ENCODE data around the gene SPINT2. TPM values are rescaled to one million over a fixed set of nuclear protein-coding genes. Genes with fewer than 3 reads are reported as not detected.
"Not testable (repeated sequence)": the region's sequence is repeated elsewhere in the genome, so short reads cannot be mapped to it uniquely, and the experiment has no call there.

Gene SPINT2
- total RNA-seq, 3 donors from 2014 or later (not counting 1 experiment from before 2014, with no cell fraction given), result 2.7 to 13.7 (median 6.9) TPM

DNA sequence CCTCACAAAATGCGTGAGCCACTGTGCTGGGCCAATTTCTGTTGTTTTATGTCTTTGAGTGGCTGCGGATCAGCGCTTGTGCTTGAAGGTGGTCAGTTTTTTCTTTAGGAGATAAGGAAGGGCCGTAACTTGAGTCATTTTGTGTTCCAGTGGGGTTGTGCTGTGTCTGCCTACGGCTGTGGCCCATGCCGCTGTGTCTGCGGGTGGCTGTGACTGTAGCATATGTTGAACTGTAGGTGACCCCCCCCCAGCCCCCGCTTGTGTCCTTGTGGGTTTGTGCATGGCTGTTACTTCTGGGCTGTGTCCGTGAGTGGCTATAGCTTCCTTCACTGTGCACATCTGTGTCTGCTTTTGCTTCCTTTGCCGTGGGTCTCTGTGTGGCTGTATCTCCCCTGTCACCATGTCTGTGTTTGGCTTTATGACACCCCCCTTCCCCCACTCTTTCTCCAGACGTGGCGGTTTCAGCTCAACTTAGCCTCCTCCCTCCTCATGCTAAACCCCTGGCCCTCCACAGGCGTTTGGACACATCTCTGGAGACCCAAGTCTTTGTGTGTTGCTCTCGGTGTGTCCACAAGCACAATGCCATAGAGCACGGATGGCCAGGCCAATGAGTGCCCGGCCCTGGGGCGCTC, 8.9 kb upstream of the SPINT2 start:
- Histone ChIP-seq H3K9me3 (ENCODE audit: control insufficient read depth, insufficient read depth, low read length) (no peaks in the 10 kb centered on the region), H3K27me3 (ENCODE audit: control insufficient read depth, insufficient read depth, low read length) (no peaks in the 10 kb centered on the region), H3K27ac (ENCODE audit: low read length) (no peak overlapping the region), H3K36me3 (ENCODE audit: control insufficient read depth, insufficient read depth, low read length) (no peaks in the 10 kb centered on the region), H3K4me3 (ENCODE audit: low read length) (peak overlapping the region; percentile 18), H3K4me1 (ENCODE audit: control insufficient read depth, insufficient read depth, low read length) (peaks cover 4% of the 10 kb centered on the region)
- DNase-seq (no peak), ATAC-seq (no peak)
- Mint-ChIP-seq H3K4me1 (peaks cover 0 to 3% of the 10 kb centered on the region in 2 donors), H3K27ac (no peak overlapping the region), H3K4me3 (no peak overlapping the region), H3K9me3 (no peaks in the 10 kb centered on the region), H3K27me3 (ENCODE audit: low read depth in 2 of 2) (peaks cover 16 to 31% of the 10 kb centered on the region in 2 donors), H3K36me3 (no peaks in the 10 kb centered on the region)
- TF ChIP-seq, protein P1, sequence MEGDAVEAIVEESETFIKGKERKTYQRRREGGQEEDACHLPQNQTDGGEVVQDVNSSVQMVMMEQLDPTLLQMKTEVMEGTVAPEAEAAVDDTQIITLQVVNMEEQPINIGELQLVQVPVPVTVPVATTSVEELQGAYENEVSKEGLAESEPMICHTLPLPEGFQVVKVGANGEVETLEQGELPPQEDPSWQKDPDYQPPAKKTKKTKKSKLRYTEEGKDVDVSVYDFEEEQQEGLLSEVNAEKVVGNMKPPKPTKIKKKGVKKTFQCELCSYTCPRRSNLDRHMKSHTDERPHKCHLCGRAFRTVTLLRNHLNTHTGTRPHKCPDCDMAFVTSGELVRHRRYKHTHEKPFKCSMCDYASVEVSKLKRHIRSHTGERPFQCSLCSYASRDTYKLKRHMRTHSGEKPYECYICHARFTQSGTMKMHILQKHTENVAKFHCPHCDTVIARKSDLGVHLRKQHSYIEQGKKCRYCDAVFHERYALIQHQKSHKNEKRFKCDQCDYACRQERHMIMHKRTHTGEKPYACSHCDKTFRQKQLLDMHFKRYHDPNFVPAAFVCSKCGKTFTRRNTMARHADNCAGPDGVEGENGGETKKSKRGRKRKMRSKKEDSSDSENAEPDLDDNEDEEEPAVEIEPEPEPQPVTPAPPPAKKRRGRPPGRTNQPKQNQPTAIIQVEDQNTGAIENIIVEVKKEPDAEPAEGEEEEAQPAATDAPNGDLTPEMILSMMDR (IDR thresholded peaks at IDR 0.05), result no peak
- 53% methylated on average over 17 of the region's 17 CpGs for WGBS (ENCODE audit: insufficient coverage)
- intact Hi-C loops (cut with micrococcal nuclease), result no loop called here

DNA sequence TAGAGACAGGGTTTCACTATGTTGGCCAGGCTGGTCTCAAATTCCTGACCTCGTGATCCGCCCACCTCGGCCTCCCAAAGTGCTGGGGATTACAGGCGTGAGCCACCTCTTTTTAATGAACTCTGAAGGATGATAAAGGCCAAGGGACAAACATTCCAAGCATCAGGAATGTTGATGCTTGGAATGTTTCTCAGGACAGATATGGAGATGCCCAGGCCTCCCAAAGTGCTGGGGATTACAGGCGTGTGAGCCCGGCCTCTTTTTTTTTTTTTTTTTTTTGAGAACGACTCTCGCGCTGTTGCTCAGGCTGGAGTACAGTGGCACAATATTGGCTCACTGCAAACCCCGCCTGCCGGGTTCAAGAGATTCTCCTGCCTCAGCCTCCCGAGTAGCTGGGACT, 2.4 kb upstream of the SPINT2 start:
- H3K4me3 ChIP-seq (ENCODE audit: low read length); H3K27ac Mint-ChIP-seq; H3K36me3 ChIP-seq (ENCODE audit: control insufficient read depth, insufficient read depth, low read length); H3K9me3 ChIP-seq (ENCODE audit: control insufficient read depth, insufficient read depth, low read length); DNase-seq; H3K9me3 Mint-ChIP-seq; H3K27ac ChIP-seq (ENCODE audit: low read length); H3K27me3 ChIP-seq (ENCODE audit: control insufficient read depth, insufficient read depth, low read length); H3K36me3 Mint-ChIP-seq; intact Hi-C loops (cut with micrococcal nuclease); ATAC-seq; H3K4me3 Mint-ChIP-seq: not testable (repeated sequence)
- peaks cover 18% of the 10 kb centered on the region for H3K4me1 ChIP-seq (ENCODE audit: control insufficient read depth, insufficient read depth, low read length)
- peaks cover 25 to 29% of the 10 kb centered on the region in 2 donors for H3K27me3 Mint-ChIP-seq (ENCODE audit: low read depth in 2 of 2)
- H3K4me1 Mint-ChIP-seq, result peaks cover 12% of the 10 kb centered on the region in 2 donors
- 96% methylated on average over 12 of the region's 12 CpGs for WGBS (ENCODE audit: insufficient coverage)

DNA sequence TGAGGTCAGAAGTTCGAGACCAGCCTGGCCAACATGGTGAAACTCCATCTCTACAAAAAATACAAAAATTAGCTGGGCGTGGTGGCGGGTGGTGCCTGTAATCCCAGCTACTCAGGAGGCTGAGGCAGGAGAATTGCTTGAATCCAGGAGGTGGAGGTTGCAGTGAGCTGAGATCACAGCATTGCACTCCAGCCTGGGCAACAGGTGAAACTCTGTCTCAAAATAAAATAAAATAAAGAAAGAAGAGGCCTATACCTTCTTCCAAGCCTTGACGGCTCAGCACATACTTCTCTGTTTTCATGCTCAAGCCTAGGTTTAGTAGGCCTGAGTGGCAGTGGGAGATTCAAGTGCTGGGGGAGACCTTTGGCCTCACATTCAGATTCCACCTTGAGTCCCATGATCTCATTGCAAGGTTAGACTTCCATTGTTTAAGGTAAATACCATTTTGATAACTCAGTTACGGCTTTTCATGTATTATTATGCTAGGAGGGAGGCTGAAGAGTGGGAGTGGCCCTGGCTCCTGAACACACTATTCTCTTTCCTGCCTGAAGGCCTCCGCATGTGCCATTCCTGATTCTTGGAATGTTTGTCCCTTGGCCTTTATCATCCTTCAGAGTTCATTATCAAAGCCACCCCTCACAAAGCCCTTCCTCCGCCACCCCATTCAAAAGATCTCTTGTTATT, 1.6 kb upstream of the SPINT2 start:
- no peaks in the 10 kb centered on the region for H3K9me3 Mint-ChIP-seq
- H3K36me3 ChIP-seq (ENCODE audit: control insufficient read depth, insufficient read depth, low read length), result no peaks in the 10 kb centered on the region
- TF ChIP-seq, protein P1 (IDR thresholded peaks at IDR 0.05), result no peak
- H3K4me3 Mint-ChIP-seq, result no peak overlapping the region
- WGBS (ENCODE audit: insufficient coverage), result 94% methylated on average over 7 of the region's 7 CpGs
- no peak overlapping the region for H3K27ac Mint-ChIP-seq
- no peaks in the 10 kb centered on the region for H3K27me3 ChIP-seq (ENCODE audit: control insufficient read depth, insufficient read depth, low read length)
- ATAC-seq (no peak), DNase-seq (no peak)
- H3K27ac ChIP-seq (ENCODE audit: low read length), result no peak overlapping the region
- peaks cover 18% of the 10 kb centered on the region for H3K4me1 ChIP-seq (ENCODE audit: control insufficient read depth, insufficient read depth, low read length)
- no peaks in the 10 kb centered on the region for H3K9me3 ChIP-seq (ENCODE audit: control insufficient read depth, insufficient read depth, low read length)
- H3K27me3 Mint-ChIP-seq (ENCODE audit: low read depth in 2 of 2), result peaks cover 23 to 31% of the 10 kb centered on the region in 2 donors
- intact Hi-C loops (cut with micrococcal nuclease), result no loop called here
- no peaks in the 10 kb centered on the region for H3K36me3 Mint-ChIP-seq
- no peak overlapping the region for H3K4me3 ChIP-seq (ENCODE audit: low read length)
- peaks cover 12% of the 10 kb centered on the region in 2 donors for H3K4me1 Mint-ChIP-seq

DNA sequence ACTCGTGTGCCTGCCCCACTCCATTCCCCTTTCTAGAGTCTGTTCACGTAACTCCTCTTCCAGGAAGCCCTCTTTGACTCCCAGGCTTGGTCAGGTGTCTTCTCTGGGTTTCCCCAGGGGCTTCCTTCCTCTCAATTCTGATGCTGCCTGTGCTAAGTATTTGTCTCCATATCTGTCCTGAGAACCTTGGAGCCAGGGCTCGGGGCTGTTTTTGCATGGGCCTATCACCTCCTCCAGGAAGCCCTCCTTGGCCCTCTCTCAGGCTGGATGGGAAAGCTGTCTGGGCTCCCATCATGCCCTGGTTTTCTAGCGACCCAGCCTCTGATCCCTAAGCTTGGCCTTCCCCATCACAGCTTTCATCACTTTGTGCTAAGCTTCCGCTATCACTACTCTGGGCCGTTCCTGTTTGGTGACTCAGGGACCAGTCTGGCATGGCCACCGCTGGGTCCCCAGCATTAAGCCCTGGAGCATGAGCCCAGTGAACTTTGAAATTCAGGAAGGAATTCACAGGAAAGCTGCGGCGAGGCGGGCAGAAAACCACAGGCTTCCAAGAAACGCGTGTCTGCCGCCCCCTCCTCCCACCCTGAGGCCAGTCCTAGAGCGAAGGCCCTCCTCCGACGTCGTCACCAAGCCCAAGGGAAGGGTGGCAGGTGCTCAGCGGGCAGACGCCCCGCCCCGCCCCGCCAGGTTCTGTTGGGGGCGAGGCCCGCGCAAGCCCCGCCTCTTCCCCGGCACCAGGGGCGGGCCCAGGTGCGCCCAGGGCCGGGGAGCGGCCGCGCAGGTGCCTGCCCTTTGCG, 486 bp upstream of the SPINT2 start:
- Histone ChIP-seq H3K4me3 (ENCODE audit: low read length) (peak overlapping the region; percentile 55), H3K27ac (ENCODE audit: low read length) (peak overlapping the region; percentile 61), H3K4me1 (ENCODE audit: control insufficient read depth, insufficient read depth, low read length) (peaks cover 18% of the 10 kb centered on the region), H3K36me3 (ENCODE audit: control insufficient read depth, insufficient read depth, low read length) (no peaks in the 10 kb centered on the region), H3K27me3 (ENCODE audit: control insufficient read depth, insufficient read depth, low read length) (no peaks in the 10 kb centered on the region), H3K9me3 (ENCODE audit: control insufficient read depth, insufficient read depth, low read length) (no peaks in the 10 kb centered on the region)
- peaks cover 12% of the 10 kb centered on the region in 2 donors for H3K4me1 Mint-ChIP-seq
- H3K9me3 Mint-ChIP-seq, result no peaks in the 10 kb centered on the region
- peak overlapping the region in 1 of 2 donors; percentile 55 for H3K27ac Mint-ChIP-seq
- DNase-seq, result peak in 1 of 2 donors; percentile 85
- intact Hi-C loops (cut with micrococcal nuclease), result no loop called here
- TF ChIP-seq, protein P1 (IDR thresholded peaks at IDR 0.05), result no peak
- peaks cover 23 to 31% of the 10 kb centered on the region in 2 donors for H3K27me3 Mint-ChIP-seq (ENCODE audit: low read depth in 2 of 2)
- 8% methylated on average over 34 of the region's 34 CpGs for WGBS (ENCODE audit: insufficient coverage)
- H3K4me3 Mint-ChIP-seq, result peak overlapping the region; percentile 76
- no peaks in the 10 kb centered on the region for H3K36me3 Mint-ChIP-seq
- ATAC-seq, result peak; percentile 53 to 74 (median 72)

Data from natural killer cell (primary cell).